ENCODE data around the gene NGRN.
"Not testable (repeated sequence)": the region's sequence is repeated elsewhere in the genome, so short reads cannot be mapped to it uniquely, and the experiment has no call there.

The NGRN gene

DNA sequence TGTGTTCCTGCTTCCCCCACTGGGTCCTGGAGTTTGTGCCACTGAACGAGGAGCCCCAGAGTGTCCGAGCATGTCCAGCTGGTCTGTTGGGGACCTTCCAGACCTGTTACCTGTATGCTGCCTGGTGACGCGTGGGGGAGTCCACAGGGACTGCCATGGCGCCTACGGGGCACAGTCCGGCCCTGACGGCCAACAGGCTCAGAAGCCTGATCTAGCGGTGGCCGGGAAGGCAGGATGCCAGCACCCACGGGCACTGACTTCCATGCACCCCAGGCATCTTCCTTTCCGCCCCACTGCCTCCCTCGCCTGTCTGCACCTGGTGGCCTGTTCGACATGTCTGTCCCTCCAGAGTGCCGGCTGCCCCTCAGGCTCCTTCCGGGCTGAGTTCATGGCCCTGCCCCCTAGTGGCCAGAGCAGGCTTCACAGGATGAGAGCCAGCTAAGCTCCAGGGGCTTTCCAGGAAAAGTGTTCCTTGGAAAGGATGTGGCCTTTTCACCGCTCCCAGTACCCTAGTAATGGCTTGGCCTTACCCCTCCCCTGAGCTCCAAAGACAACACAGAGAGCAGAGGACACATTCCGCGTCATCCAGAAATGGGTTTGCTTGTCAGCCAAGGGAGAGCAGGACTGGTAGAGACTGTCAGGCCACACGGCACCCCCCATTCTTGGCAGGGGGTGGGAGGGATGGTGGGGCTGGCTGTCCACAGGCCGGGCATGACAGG is 35.7 kb downstream of the NGRN start:
- Histone ChIP-seq H3K4me3 (ENCODE audit: low read depth, low read length) (no peak overlapping the region), H3K27ac (ENCODE audit: low read depth, low read length) (no peak overlapping the region), H3K9me3 (ENCODE audit: control insufficient read depth, insufficient read depth, low read length) (no peaks in the 10 kb centered on the region), H3K36me3 (ENCODE audit: control insufficient read depth, insufficient read depth, low read length) (no peaks in the 10 kb centered on the region), H3K9ac (ENCODE audit: low read depth, low read length) (no peak overlapping the region), H3K4me1 (ENCODE audit: control insufficient read depth, insufficient read depth, low read length) (peaks cover 4% of the 10 kb centered on the region; the same call in 1 of the 2 replicates), H3K27me3 (ENCODE audit: control insufficient read depth, insufficient read depth, low read length) (no peaks in the 10 kb centered on the region)

DNA sequence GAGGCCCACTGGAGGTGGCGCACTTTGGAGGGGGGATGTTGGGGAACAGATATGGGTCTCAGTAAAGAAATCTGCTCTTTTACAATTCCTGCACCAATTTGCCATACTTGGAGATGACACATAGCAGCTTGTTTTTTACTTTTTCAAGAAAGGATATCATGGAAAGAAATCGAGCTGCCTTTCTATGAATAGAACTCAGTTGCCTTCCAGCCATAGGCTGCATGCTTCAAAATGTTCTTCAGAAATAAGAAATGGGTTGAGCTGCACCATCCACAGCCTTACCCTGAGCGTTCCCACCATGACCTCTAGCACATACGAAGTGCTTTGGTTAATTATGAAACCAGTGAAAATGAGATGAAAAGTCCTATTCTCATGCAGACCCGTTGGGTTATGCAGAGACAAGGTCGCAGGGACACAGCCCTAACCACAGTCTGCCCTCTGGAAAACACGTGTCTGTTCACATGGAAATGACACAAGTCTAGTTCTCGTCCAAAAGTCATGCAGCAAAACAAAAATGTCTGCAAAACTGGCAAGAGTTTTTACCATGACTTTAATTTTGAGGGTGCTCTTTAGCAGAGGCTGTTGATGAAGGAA is 36.3 kb downstream of the NGRN start:
- Histone ChIP-seq H3K9ac (ENCODE audit: low read depth, low read length) (no peak overlapping the region), H3K9me3 (ENCODE audit: control insufficient read depth, insufficient read depth, low read length) (no peaks in the 10 kb centered on the region), H3K4me1 (ENCODE audit: control insufficient read depth, insufficient read depth, low read length) (peaks cover 4% of the 10 kb centered on the region; the same call in 1 of the 2 replicates), H3K4me3 (ENCODE audit: low read depth, low read length) (no peak overlapping the region), H3K27me3 (ENCODE audit: control insufficient read depth, insufficient read depth, low read length) (no peaks in the 10 kb centered on the region), H3K27ac (ENCODE audit: low read depth, low read length) (no peak overlapping the region), H3K36me3 (ENCODE audit: control insufficient read depth, insufficient read depth, low read length) (no peaks in the 10 kb centered on the region)

DNA sequence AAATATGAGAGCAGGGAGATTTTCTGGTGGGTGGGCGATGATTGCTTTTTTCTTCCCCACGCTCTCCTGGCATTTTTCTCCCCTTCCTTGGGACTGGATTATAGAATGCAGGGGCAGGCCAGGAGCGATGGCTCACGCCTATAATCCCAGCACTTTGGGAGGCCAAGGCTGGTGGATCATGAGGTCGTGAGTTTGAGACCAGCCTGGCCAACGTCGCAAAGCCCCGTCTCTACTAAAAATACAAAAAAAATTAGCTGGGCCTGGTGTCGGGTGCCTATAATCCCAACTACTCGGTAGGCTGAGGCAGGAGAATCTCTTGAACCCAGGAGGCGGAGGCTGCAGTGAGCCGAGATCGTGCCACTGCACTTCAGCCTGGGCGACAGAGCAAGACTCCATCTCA is 39.9 kb downstream of the NGRN start:
- not testable (repeated sequence) for H3K4me3 ChIP-seq (ENCODE audit: low read depth, low read length); H3K9me3 ChIP-seq (ENCODE audit: control insufficient read depth, insufficient read depth, low read length); H3K27me3 ChIP-seq (ENCODE audit: control insufficient read depth, insufficient read depth, low read length); H3K9ac ChIP-seq (ENCODE audit: low read depth, low read length); H3K36me3 ChIP-seq (ENCODE audit: control insufficient read depth, insufficient read depth, low read length); H3K4me1 ChIP-seq (ENCODE audit: control insufficient read depth, insufficient read depth, low read length); H3K27ac ChIP-seq (ENCODE audit: low read depth, low read length)

DNA sequence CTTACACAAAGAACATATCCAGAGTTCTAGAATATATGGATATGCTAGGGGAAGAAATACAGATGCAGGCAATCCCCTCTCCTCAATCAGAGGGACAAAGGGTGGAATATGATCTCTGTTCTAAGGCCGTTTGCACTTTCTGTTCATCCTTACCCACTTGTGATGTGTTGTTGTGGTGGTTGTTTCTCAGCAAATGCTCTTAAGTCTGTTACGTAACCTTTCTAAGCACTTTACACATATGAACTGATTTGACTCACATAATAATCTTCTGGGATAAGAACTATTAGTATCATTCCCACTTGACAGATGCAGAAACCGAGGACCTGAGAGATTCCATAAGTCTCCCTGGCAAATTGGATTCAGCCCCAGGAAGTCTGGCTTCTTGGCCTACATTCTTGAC is 40.5 kb downstream of the NGRN start:
- Histone ChIP-seq H3K9me3 (ENCODE audit: control insufficient read depth, insufficient read depth, low read length) (no peaks in the 10 kb centered on the region), H3K27ac (ENCODE audit: low read depth, low read length) (no peak overlapping the region), H3K9ac (ENCODE audit: low read depth, low read length) (no peak overlapping the region), H3K27me3 (ENCODE audit: control insufficient read depth, insufficient read depth, low read length) (no peaks in the 10 kb centered on the region), H3K36me3 (ENCODE audit: control insufficient read depth, insufficient read depth, low read length) (no peaks in the 10 kb centered on the region), H3K4me1 (ENCODE audit: control insufficient read depth, insufficient read depth, low read length) (peaks cover 2% of the 10 kb centered on the region; the same call in 1 of the 2 replicates), H3K4me3 (ENCODE audit: low read depth, low read length) (no peak overlapping the region)

DNA sequence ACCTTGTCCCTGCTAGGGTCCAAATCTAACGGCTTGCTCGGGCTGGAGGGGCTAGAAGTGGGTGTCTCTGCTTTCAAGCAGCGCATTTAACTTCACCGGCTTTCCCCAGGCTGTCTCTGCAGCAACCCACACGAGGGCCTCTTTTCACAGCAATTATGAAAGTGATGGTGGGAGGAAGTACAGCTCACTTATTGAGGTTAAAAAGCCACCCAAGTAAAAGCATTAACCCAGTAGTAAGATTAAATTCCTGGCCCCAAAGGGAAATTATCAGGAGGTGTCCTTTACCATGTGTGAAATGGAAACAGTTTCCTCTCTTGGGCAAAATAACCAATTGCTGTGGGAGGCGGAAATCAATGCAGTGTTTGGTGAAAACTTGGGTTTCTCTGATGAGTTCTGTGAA is 41.1 kb downstream of the NGRN start:
- H3K27ac ChIP-seq (ENCODE audit: low read depth, low read length): no peak overlapping the region
- no peak overlapping the region for H3K9ac ChIP-seq (ENCODE audit: low read depth, low read length)
- H3K4me3 ChIP-seq (ENCODE audit: low read depth, low read length): no peak overlapping the region
- no peaks in the 10 kb centered on the region for H3K9me3 ChIP-seq (ENCODE audit: control insufficient read depth, insufficient read depth, low read length)
- no peaks in the 10 kb centered on the region for H3K4me1 ChIP-seq (ENCODE audit: control insufficient read depth, insufficient read depth, low read length)
- H3K27me3 ChIP-seq (ENCODE audit: control insufficient read depth, insufficient read depth, low read length): no peaks in the 10 kb centered on the region
- H3K36me3 ChIP-seq (ENCODE audit: control insufficient read depth, insufficient read depth, low read length): no peaks in the 10 kb centered on the region

DNA sequence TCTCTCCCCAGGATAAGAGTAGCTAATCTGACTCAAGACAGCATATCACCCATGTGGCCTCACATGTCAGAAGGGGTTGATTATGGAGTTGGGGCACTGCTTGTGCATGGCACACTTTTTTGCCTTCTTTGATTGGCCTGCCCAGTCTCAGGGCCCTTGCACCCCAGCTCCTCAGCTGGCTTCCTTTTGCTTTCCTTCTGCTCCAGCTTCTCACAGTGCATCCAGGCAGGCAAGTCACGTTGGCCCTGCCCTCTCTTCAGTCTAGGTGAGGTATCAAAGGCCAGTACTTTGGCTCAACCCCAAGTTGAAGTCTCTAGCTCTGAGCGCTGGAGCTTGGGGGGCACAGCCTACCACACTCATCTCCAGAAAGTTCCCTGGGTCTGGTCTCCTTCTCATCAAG is 42.2 kb downstream of the NGRN start:
- Histone ChIP-seq H3K36me3 (ENCODE audit: control insufficient read depth, insufficient read depth, low read length) (no peaks in the 10 kb centered on the region), H3K4me1 (ENCODE audit: control insufficient read depth, insufficient read depth, low read length) (peaks cover 5% of the 10 kb centered on the region; the same call in 1 of the 2 replicates), H3K27ac (ENCODE audit: low read depth, low read length) (no peak overlapping the region), H3K9me3 (ENCODE audit: control insufficient read depth, insufficient read depth, low read length) (no peaks in the 10 kb centered on the region), H3K4me3 (ENCODE audit: low read depth, low read length) (no peak overlapping the region), H3K27me3 (ENCODE audit: control insufficient read depth, insufficient read depth, low read length) (no peaks in the 10 kb centered on the region), H3K9ac (ENCODE audit: low read depth, low read length) (no peak overlapping the region)

DNA sequence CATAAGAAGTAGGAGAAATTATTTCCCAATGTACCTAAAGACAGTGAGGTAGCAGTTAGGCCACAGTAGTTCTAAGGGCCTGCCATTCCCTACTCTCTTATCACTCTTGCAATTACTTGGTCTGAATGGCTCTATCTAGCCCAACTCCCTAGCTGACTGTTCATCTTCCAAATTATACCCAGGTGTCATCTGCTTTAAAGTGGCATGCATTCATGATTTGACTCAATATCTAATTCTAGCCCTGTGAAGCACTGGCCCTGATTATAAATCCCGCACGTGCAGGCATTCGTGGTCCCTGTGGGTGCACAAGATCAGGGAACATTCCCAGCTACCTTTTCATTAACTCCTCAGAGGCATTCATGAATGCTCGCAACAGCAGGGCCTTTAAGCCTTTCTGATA is 43.5 kb downstream of the NGRN start:
- Histone ChIP-seq H3K9ac (ENCODE audit: low read depth, low read length) (no peak overlapping the region), H3K27ac (ENCODE audit: low read depth, low read length) (no peak overlapping the region), H3K4me1 (ENCODE audit: control insufficient read depth, insufficient read depth, low read length) (peaks cover 5% of the 10 kb centered on the region; the same call in 1 of the 2 replicates), H3K36me3 (ENCODE audit: control insufficient read depth, insufficient read depth, low read length) (no peaks in the 10 kb centered on the region), H3K27me3 (ENCODE audit: control insufficient read depth, insufficient read depth, low read length) (no peaks in the 10 kb centered on the region), H3K9me3 (ENCODE audit: control insufficient read depth, insufficient read depth, low read length) (no peaks in the 10 kb centered on the region), H3K4me3 (ENCODE audit: low read depth, low read length) (no peak overlapping the region)

DNA sequence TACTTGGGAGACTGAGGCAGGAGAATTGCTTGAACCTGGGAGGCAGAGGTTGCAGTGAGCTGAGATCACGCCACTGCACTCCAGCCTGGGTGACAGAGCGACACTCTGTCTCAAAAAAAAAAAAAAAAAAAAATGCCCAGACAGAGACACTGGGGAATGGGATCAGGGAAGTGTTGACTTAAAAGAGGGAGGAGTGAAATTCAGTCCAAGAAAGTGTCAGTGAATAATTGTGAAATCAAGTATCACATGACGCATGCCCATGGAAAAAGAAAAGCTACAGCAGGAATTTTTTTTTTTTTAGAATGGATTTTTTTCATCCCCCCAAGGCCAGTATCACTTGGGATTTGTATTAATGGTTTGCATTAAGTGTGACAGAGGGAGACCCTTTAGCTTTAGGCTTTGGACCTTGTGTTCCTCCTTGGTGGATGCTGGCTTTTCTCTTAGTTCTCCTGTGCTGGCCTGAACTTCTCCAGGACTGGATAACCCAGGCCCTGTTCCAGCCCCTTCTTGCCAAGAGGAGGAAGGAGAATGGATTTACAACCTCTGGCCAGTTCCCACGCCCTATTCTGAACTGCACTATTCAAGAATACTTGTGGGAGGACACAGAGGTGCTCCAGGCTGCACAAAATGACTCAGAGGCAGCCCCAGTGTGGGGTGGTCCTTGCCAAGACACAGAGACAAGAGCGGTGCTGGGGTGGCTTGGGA is 50.0 kb downstream of the NGRN start:
- Histone ChIP-seq H3K27me3 (ENCODE audit: control insufficient read depth, insufficient read depth, low read length) (no peaks in the 10 kb centered on the region), H3K4me3 (ENCODE audit: low read depth, low read length) (no peak overlapping the region), H3K27ac (ENCODE audit: low read depth, low read length) (no peak overlapping the region), H3K36me3 (ENCODE audit: control insufficient read depth, insufficient read depth, low read length) (no peaks in the 10 kb centered on the region), H3K4me1 (ENCODE audit: control insufficient read depth, insufficient read depth, low read length) (peaks cover 5% of the 10 kb centered on the region; the same call in 1 of the 2 replicates), H3K9ac (ENCODE audit: low read depth, low read length) (no peak overlapping the region), H3K9me3 (ENCODE audit: control insufficient read depth, insufficient read depth, low read length) (no peaks in the 10 kb centered on the region)

DNA sequence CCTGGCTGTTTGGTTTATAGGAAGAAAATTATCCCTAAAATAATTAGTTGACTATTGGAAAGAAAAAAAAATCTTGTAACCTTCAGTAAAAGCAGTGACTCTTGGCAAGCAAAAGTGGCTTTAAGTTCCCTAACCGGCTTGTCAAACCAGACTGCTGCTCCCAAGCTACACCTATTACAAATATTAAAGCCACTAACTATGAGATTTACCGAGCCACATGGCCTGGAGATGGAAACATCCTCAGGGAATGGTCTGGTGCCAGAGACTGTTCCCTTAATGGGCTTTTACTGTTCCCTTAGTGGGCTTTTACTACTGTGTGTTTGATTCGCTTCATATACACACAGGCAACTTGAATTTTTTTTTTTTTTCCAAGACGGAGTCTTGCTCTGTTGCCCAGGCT is 50.7 kb downstream of the NGRN start:
- no peak overlapping the region for H3K27ac ChIP-seq (ENCODE audit: low read depth, low read length)
- H3K9me3 ChIP-seq (ENCODE audit: control insufficient read depth, insufficient read depth, low read length): no peaks in the 10 kb centered on the region

DNA sequence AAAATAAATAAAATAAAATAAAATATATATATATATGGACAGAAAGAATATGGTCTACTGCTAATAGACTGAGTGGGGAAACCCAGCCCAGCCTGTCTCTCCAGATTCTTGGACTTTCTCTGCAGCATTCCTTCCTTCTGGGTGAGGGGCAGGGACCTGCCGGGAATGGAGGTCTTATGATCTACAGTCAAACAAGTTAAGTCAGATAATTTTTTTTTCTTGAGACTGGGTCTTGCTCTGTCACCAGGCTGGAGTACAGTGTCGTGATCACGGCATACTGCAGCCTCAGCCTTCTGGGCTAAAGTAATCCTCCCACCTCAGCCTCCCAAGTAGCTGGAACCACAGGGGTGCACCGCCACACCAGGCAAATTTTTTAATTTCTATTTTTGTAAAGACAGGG is 53.1 kb downstream of the NGRN start:
- H3K4me3 ChIP-seq (ENCODE audit: low read depth, low read length): no peak overlapping the region
- H3K9me3 ChIP-seq (ENCODE audit: control insufficient read depth, insufficient read depth, low read length): no peaks in the 10 kb centered on the region
- no peaks in the 10 kb centered on the region for H3K27me3 ChIP-seq (ENCODE audit: control insufficient read depth, insufficient read depth, low read length)
- no peak overlapping the region for H3K9ac ChIP-seq (ENCODE audit: low read depth, low read length)
- H3K27ac ChIP-seq (ENCODE audit: low read depth, low read length): no peak overlapping the region
- no peaks in the 10 kb centered on the region for H3K36me3 ChIP-seq (ENCODE audit: control insufficient read depth, insufficient read depth, low read length)
- H3K4me1 ChIP-seq (ENCODE audit: control insufficient read depth, insufficient read depth, low read length): peaks cover 5% of the 10 kb centered on the region

More for the DNA sequence above, 50.7 kb downstream of the NGRN start:
- no peak overlapping the region for H3K4me3 ChIP-seq (ENCODE audit: low read depth, low read length)
- H3K36me3 ChIP-seq (ENCODE audit: control insufficient read depth, insufficient read depth, low read length): no peaks in the 10 kb centered on the region
- peaks cover 10% of the 10 kb centered on the region for H3K4me1 ChIP-seq (ENCODE audit: control insufficient read depth, insufficient read depth, low read length)
- no peaks in the 10 kb centered on the region for H3K27me3 ChIP-seq (ENCODE audit: control insufficient read depth, insufficient read depth, low read length)
- no peak overlapping the region for H3K9ac ChIP-seq (ENCODE audit: low read depth, low read length)
